Gastroesophageal sphincter (tissue), 3 donors: ENCODE measurements around the gene TMEM170A.

Experiments
- POLR2A ChIP-seq, 2 donors: fragments of 450-650 bp; IDR thresholded peaks; one replicate each; pipeline ENCODE4 v1.6.1; 2017; ENCODE audit warnings: antibody characterized with exemption in 2 of 2, mild to moderate bottlenecking in 2 of 2, moderate library complexity in 1 of 2
- TF ChIP-seq, protein P1 (sequence below), 4 experiments: fragments of 200-600 bp in 2 of 4; fragments of 450-650 bp in 2 of 4; sonication (generic) in 1 of 4; IDR thresholded peaks; one replicate each; pipeline ENCODE4 v1.5.1; 2017 to 2019; ENCODE audit warnings: antibody characterized with exemption in 4 of 4, mild to moderate bottlenecking in 2 of 4, moderate library complexity in 2 of 4

GRCh38 chr16:75506574-75506973 is 42.1 kb upstream of the TMEM170A start:
- TF ChIP-seq POLR2A (IDR thresholded peaks at IDR 0.05), result no peak
- TF ChIP-seq, protein P1, sequence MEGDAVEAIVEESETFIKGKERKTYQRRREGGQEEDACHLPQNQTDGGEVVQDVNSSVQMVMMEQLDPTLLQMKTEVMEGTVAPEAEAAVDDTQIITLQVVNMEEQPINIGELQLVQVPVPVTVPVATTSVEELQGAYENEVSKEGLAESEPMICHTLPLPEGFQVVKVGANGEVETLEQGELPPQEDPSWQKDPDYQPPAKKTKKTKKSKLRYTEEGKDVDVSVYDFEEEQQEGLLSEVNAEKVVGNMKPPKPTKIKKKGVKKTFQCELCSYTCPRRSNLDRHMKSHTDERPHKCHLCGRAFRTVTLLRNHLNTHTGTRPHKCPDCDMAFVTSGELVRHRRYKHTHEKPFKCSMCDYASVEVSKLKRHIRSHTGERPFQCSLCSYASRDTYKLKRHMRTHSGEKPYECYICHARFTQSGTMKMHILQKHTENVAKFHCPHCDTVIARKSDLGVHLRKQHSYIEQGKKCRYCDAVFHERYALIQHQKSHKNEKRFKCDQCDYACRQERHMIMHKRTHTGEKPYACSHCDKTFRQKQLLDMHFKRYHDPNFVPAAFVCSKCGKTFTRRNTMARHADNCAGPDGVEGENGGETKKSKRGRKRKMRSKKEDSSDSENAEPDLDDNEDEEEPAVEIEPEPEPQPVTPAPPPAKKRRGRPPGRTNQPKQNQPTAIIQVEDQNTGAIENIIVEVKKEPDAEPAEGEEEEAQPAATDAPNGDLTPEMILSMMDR (IDR thresholded peaks at IDR 0.05), result no peak
